G401 (cell line): ENCODE measurements around the gene ZGPAT. TPM values are rescaled to one million over a fixed set of nuclear protein-coding genes. Genes with fewer than 3 reads are reported as not detected.
"Not testable (repeated sequence)": the region's sequence is repeated elsewhere in the genome, so short reads cannot be mapped to it uniquely, and the experiment has no call there.

Experiments used
- DNase-seq: peaks from one replicate; pipeline ENCODE4 v3.0.0-alpha.2; 2015; ENCODE audit warnings: low spot score
- in situ Hi-C: cut with HindIII; loops from 2 replicates; pipeline ENCODE4 v1.10.0; 2016; ENCODE audit warnings: low sequenced_read_pairs, mixed read lengths
- total RNA-seq: library from RNA; depleted of rRNA; stranded (reverse); fragments of >200 nt; shearing (Covaris generic); gene quantifications from 2 replicates; pipeline ENCODE4 v1.2.3, GENCODE V29; 2014; rRNA removed

The ZGPAT gene, protein sequence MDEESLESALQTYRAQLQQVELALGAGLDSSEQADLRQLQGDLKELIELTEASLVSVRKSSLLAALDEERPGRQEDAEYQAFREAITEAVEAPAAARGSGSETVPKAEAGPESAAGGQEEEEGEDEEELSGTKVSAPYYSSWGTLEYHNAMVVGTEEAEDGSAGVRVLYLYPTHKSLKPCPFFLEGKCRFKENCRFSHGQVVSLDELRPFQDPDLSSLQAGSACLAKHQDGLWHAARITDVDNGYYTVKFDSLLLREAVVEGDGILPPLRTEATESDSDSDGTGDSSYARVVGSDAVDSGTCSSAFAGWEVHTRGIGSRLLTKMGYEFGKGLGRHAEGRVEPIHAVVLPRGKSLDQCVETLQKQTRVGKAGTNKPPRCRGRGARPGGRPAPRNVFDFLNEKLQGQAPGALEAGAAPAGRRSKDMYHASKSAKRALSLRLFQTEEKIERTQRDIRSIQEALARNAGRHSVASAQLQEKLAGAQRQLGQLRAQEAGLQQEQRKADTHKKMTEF
- total RNA-seq: 49.4 and 52.7 TPM in 2 replicates

DNA sequence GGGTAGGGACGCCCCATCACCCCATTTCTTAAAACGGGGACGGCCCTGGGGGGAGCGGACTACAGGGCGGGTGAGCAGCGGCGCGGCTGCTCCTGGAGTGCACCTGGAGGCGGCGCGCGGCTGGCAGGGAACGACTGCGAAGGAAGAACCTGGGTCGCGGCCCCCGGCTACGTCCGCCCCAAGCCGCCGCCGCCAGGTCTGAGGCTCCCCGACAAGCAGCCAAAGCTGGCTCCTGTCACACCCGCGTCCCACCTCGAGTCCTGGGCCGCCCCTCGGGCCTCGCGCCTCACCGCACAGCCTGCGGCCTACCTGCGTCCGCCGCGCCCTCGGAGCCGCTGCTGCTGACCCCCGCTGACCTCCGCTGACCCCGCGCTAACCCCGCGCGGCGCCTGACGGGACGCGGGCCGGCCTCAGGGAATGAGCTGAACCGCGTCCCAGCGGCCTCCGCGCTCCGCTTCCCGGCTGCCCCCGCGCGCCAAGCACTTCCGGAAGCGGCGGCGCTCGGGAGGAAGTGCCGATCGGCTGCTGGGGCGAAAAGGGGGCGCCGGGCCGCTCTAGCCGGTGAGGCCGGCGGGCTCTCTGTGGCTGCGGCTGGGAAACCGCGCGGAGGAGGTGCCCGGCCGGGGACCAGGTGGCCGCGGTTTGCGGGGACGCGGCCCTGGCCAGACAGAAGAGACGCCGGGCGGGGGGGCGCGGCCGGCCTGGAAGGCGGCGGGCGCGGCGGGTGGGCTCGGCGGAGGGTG lies at the start of gene ZGPAT, which contains the start of gene ARFRP1:
Gene ZGPAT, plus strand, starts transcription at position 482 of the 743 bp plus-strand sequence. CDS start 542 bp downstream, outside the sequence.
Gene ARFRP1, minus strand, starts transcription at position 419 of the 743 bp plus-strand sequence. CDS start 885 bp downstream, outside the sequence.
- in situ Hi-C loops: no loop called here
- peak; percentile 82 for DNase-seq

DNA sequence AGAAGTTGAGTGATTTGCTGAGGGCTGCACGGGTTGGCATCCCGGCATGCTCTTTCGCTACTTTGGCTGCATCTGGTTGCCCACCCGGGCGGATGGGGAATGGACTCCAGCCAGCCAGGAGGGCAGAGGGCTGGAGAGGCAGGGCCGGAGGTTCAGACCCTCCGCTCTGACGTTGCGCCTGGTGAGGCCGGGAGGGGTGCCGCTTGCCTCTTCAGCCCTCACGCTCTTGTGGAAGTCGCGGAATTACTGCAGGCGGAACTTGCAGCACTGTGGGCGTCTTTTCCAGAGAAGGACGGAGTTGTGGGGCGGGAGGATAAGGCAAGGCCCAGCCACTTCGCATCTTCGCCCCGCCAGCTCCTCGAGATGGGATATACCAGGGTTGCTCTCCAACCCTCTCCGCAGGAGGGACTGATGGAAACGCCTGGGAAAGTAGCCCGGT lies 49.1 kb upstream of the ZGPAT start:
- DNase-seq: no peak
- in situ Hi-C loops: no loop called here

DNA sequence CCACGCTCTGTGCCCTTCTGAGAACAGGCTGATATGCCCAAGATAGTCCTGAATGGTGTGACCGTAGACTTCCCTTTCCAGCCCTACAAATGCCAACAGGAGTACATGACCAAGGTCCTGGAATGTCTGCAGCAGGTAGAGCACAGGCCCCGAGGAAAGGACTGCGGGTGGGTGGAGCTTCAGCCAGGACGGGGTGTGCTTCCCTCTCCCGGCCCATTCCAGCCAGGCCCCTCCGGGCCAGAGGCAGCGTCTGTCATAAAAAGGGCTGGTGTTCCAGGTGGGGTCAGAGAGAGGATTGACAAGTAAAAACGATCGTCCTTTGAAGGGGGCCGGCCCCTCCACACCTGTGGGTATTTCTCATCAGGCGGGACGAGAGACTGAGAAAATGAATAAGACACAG lies 48.5 kb upstream of the ZGPAT start:
- DNase-seq: no peak
- in situ Hi-C loops: no loop called here

- in situ Hi-C loops, DNase-seq: not testable (repeated sequence)
These were observed 47.7 kb upstream of the ZGPAT start for GRCh38 chr20:63660174-63660573.

- no peak for DNase-seq
- in situ Hi-C loops: no loop called here
These were observed 47.2 kb upstream of the ZGPAT start for GRCh38 chr20:63660622-63661021.

DNA sequence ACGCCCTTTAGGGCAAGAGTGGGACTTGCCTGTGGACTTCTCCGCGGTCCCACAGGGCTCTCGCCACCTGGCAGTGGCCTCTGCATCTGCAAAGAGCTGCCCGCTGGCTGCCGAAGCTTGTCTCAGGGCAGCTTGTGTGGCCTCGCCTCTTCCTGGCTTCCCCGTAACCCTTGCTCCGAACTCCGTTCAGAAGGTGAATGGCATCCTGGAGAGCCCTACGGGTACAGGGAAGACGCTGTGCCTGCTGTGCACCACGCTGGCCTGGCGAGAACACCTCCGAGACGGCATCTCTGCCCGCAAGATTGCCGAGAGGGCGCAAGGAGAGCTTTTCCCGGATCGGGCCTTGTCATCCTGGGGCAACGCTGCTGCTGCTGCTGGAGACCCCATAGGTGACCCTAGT lies 46.7 kb upstream of the ZGPAT start:
- in situ Hi-C loops: no loop called here
- no peak for DNase-seq

DNA sequence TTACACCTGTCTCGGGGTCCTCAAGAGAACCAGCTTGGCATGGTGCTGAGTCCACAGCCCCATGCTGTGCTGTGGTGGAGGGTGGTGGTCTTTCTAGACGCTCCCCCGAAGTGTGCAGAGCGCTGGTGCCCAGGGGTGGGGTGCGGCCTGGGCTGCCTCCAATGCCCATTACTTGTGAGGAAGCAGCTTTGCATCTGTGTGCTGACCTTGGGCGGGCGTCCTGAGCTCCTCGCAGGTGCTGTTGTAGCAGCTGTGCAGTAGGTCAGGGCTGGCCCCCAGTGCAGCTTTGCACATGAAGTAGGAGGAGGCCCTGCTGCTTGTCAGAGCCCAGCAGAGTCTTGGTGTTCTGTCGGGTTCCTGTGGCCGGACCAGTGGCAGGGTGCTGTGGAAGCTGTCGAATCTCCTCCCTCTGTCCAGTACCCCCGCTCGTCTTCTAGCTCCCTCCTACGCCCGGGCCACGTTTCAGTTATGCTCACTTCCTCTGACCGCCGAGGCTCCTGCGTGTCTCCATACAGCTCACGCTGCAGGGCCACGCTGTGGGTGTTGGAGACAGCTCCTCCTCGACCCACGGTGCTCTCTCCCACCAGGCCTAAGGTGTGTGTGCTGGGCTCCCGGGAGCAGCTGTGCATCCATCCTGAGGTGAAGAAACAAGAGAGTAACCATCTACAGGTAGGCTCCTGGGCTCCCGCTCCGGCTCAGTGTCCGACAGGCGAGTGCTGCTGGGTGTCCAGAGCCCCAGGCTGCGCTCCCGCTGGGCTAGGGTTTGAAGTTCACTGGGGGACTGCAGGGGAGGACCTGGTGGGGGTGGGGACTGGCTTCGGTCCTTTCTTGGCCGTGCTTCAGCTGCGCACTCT lies 45.7 kb upstream of the ZGPAT start:
- no peak for DNase-seq
- in situ Hi-C loops: no loop called here

DNA sequence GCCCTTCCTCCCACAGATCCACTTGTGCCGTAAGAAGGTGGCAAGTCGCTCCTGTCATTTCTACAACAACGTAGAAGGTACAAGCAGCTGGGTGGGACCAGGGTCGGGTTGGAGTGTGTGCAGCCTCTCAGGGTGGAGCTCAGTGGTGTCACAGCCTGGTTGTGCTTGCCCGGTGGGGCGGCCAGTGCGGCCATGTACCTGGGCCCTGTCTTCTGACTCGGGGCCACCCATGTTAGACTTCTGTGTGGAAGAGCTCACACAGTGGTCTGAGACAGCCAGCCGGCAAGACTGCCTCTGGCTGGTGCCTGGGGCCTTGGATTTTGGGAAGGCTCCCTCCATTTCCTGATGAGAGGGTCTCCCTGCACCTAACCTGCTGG lies 45.0 kb upstream of the ZGPAT start:
- in situ Hi-C loops: no loop called here

DNA sequence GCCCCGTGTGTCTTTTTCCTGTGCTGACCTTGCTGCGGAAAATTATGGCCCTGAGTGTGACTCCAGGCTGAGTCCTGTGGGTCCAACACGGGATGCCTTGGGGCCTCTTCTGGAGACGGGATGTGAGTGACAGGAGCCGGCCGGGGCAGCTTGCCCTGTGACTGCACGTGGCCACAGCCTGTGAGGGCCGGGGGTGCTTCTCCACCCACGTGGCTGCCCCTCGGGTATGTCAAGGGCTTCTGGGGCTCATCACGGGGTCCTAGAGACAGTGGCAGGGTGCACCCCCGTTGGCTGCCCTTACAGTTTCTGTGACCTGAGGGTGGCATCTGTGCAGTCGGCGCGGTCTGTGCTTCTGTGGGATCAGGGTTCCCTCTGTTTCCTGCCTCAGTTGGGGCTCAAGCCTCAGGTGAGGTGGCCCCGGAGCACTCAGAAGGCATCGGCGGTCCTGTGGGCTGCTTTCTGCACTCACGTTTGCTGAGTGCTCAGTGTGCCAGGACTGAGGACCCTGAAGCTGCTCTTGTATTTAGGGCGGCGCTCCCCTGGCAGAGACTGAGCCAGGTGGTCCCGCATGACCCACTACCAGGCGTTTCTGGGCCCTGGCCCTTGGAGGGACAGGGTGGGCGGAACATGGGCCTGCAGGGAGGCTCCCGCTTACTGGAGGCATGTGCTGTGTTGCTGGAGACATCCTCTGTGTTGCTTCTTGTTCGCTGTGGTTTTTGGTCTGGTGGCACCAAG lies 44.3 kb upstream of the ZGPAT start:
- no peak for DNase-seq
- in situ Hi-C loops: no loop called here

More for the DNA sequence above, 45.0 kb upstream of the ZGPAT start:
- DNase-seq: no peak

DNA sequence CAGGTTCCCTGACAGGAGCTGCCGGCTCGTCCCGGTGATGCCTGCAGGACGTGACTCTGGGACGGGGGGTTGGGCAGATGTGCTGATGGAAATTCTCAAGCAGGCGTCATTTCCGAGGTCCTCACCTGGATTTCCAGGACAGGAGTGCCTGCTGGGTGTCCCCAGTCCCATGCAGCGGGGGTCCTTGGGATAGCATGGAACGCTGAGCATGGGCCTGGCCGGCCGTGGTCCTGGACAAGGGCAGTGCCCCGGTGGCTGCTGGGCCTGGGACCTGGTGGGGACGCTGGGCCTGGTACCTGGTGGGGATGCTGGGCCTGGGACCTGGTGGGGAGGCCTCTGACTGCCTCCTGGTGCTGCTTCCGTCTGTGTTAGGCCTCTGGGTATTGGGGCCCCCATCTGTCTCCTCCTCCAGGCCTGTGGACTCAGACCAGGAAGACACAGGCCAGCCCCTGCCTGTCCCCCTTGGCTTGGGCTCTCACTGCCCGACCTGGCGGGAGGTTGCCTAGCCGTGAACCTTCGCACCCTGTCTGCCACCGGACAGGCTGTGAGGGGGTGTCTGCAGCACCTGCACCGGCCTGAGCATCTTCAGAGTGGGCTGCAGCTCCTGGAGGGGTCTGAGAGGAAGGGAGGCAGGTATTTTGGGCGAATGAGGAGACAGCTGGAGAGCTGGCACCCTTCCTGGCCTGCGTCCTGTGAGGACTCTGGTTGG lies 43.5 kb upstream of the ZGPAT start:
- in situ Hi-C loops: no loop called here
- DNase-seq: no peak

DNA sequence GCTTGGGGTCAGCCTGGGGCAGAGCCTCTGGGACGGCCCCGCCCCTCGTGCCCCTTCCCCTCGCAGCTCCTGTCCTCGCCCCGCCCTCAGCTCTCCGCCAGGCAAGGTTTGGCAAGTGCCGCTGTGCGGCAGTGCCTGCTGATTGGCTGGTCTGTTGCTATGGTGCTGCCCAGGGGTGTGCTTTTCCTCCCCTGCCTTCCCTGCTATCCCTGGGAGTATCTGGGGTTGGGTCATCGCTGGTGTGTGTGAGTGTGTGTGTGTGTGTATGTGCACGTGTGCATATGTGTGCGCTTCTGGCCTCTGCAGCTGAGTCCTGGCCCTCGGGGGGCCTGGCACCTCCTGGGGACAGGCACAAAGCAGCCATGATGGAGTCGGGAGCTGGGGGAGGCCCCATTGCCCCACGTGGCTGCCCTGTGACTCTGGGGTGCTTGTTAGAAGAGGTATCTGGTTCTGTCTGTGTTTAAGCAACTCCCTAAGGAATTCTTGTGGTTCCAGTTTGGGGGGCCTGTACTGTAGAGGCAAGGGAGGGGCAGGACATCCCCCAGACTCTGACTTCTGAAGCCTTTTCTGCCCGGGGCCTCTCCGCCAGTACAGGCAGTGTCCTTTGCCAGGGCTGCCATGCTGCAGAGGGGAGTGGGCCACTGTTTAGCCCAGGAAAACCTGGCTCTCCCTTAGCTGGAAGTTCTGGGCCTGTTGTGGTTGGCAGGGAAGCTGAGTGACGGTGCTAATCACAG lies 42.8 kb upstream of the ZGPAT start:
- DNase-seq: peak; percentile 90
- in situ Hi-C loops: no loop called here

GRCh38 chr20:63665708-63666107 lies 42.1 kb upstream of the ZGPAT start:
- in situ Hi-C loops: no loop called here
- DNase-seq: no peak

- DNase-seq: no peak
- in situ Hi-C loops: no loop called here
These were observed 40.0 kb upstream of the ZGPAT start for GRCh38 chr20:63667858-63668257.

DNA sequence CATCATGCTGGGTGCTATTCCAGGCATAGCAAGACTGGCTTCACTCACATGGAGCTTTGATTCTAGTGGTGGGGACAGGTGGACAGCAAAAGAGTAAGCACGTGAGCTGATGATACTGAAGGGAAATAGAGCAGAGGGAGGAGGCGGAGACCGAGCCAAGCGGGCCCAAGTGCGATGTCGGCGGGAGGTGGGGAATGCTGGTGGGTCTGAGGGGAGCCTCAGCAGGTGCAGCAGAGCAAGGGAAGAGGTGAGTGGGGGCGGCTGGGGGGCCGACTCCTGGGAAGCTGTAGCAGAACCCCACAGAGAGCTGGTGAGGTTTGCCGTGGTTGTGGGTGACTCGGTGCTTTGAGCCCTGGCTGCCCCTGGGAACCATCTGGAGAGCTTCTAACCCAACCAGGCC lies 39.5 kb upstream of the ZGPAT start:
- no peak for DNase-seq

GRCh38 chr20:63671695-63672094 lies 36.1 kb upstream of the ZGPAT start:
- DNase-seq, in situ Hi-C loops: not testable (repeated sequence)

More for the DNA sequence above, 39.5 kb upstream of the ZGPAT start:
- in situ Hi-C loops: no loop called here

GRCh38 chr20:63672666-63673065 lies 35.2 kb upstream of the ZGPAT start:
- DNase-seq: no peak
- in situ Hi-C loops: no loop called here

DNA sequence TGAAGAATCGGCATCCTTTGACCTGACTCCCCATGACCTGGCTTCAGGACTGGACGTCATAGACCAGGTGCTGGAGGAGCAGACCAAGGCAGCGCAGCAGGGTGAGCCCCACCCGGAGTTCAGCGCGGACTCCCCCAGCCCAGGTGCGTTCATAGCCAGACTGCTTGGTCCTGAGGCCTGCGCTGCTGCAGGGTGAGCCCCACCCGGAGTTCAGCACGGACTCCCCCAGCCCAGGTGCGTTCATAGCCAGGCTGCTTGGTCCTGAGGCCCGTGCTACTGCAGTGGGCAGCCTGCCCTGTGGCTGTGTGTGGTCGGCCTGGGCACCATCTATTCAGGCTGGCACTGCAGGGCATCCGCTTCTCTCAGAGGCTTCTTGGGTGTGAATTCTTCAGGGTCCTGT lies 33.9 kb upstream of the ZGPAT start:
- DNase-seq: no peak
- in situ Hi-C loops: no loop called here
